Liver (tissue), 9 donors: ENCODE results near the gene BAAT. TPM values are rescaled to one million over a fixed set of nuclear protein-coding genes. Genes with fewer than 3 reads are reported as not detected.

Experiments
- DNase-seq: peaks from one replicate; pipeline ENCODE4 v3.0.0-alpha.2; 2017; ENCODE audit warnings: low spot score
- H3K27ac ChIP-seq, 2 donors: one replicate each; pipeline ENCODE4 v1.7.0; 2013; ENCODE audit warnings: inconsistent platforms in 2 of 2, low read length in 2 of 2, control low read depth in 1 of 2, low read depth in 1 of 2, mild to moderate bottlenecking in 1 of 2
- H3K27me3 ChIP-seq, 4 donors: one replicate each; pipeline versions ENCODE4 v1.6.1 to v1.7.0; 2013; ENCODE audit warnings: low read length in 3 of 4, inconsistent platforms in 1 of 4, mild to moderate bottlenecking in 1 of 4, moderate library complexity in 1 of 4; ENCODE audit not compliant: control insufficient read depth in 4 of 4, insufficient read depth in 4 of 4
- H3K36me3 ChIP-seq, 4 donors: one replicate each; pipeline versions ENCODE4 v1.6.1 to v1.7.0; 2013; ENCODE audit warnings: low read length in 3 of 4, mild to moderate bottlenecking in 3 of 4, low read depth in 1 of 4, moderate library complexity in 1 of 4; ENCODE audit not compliant: control insufficient read depth in 4 of 4, insufficient read depth in 3 of 4
- H3K4me1 ChIP-seq, 4 donors: one replicate each; pipeline versions ENCODE4 v1.6.1 to v1.7.0; 2013; ENCODE audit warnings: low read length in 3 of 4, mild to moderate bottlenecking in 3 of 4, moderate library complexity in 1 of 4; ENCODE audit not compliant: control insufficient read depth in 4 of 4, insufficient read depth in 4 of 4
- H3K4me3 ChIP-seq, 3 donors: one replicate each; pipeline versions ENCODE4 v1.6.1 to v1.7.0; 2013; ENCODE audit warnings: low read length in 3 of 3, control low read depth in 1 of 3, low read depth in 1 of 3, mild to moderate bottlenecking in 1 of 3
- H3K9ac ChIP-seq, 2 donors: one replicate each; pipeline ENCODE4 v1.7.0; 2013; ENCODE audit warnings: low read length in 2 of 2, mild to moderate bottlenecking in 2 of 2, moderate library complexity in 2 of 2, control low read depth in 1 of 2, low read depth in 1 of 2
- H3K9me3 ChIP-seq, 4 donors: one replicate each; pipeline versions ENCODE4 v1.6.1 to v1.7.0; 2013; ENCODE audit warnings: low read length in 3 of 4; ENCODE audit not compliant: control insufficient read depth in 4 of 4
- ATF3 ChIP-seq: IDR thresholded peaks from 2 replicates; pipeline ENCODE4 v1.6.1; 2016; ENCODE audit warnings: antibody characterized with exemption
- CTCF ChIP-seq: fragments of 150-350 bp; IDR thresholded peaks from 2 replicates; pipeline ENCODE4 v1.5.1; 2017; ENCODE audit warnings: improper control_type of control experiment, low read depth, low read length; ENCODE audit not compliant: missing input control
- EGR1 ChIP-seq, 2 donors: IDR thresholded peaks; 2 replicates each; pipeline ENCODE4 v1.6.1; 2016 to 2018; ENCODE audit warnings: antibody characterized with exemption in 2 of 2, low read depth in 2 of 2
- FOXA1 ChIP-seq: IDR thresholded peaks from 2 replicates; pipeline ENCODE4 v1.6.1; 2016; ENCODE audit warnings: antibody characterized with exemption
- FOXA2 ChIP-seq: IDR thresholded peaks from 2 replicates; pipeline ENCODE4 v1.6.1; 2016; ENCODE audit warnings: antibody characterized with exemption
- GABPA ChIP-seq, 2 donors: IDR thresholded peaks in 1 of 2; conservative IDR thresholded peaks in 1 of 2; 2 replicates each; pipeline ENCODE4 v1.6.1; 2016; ENCODE audit warnings: antibody characterized with exemption in 2 of 2, mild to moderate bottlenecking in 1 of 2, moderate library complexity in 1 of 2
- HNF4A ChIP-seq, 2 donors: conservative IDR thresholded peaks; 2 replicates each; pipeline ENCODE4 v1.6.1; 2016; ENCODE audit warnings: antibody characterized with exemption in 2 of 2, mild to moderate bottlenecking in 2 of 2
- HNF4G ChIP-seq: IDR thresholded peaks from 2 replicates; pipeline ENCODE4 v1.6.1; 2016; ENCODE audit warnings: antibody characterized with exemption
- JUND ChIP-seq, 2 donors: IDR thresholded peaks; 2 replicates each; pipeline ENCODE4 v1.6.1; 2016; ENCODE audit warnings: antibody characterized with exemption in 2 of 2
- MAX ChIP-seq: IDR thresholded peaks from 2 replicates; pipeline ENCODE4 v1.6.1; 2016; ENCODE audit warnings: antibody characterized with exemption
- NR2F2 ChIP-seq: IDR thresholded peaks from 2 replicates; pipeline ENCODE4 v1.6.1; 2016; ENCODE audit warnings: antibody characterized with exemption
- RAD21 ChIP-seq, 2 donors: IDR thresholded peaks; 2 replicates each; pipeline ENCODE4 v1.6.1; 2016; ENCODE audit warnings: antibody characterized with exemption in 2 of 2, mild to moderate bottlenecking in 2 of 2
- REST ChIP-seq: IDR thresholded peaks from 2 replicates; pipeline ENCODE4 v1.6.1; 2016; ENCODE audit warnings: antibody characterized with exemption, mild to moderate bottlenecking
- RXRA ChIP-seq, 2 donors: IDR thresholded peaks; 2 replicates each; pipeline ENCODE4 v1.6.1; 2017 to 2018; ENCODE audit warnings: antibody characterized with exemption in 2 of 2, mild to moderate bottlenecking in 1 of 2
- SP1 ChIP-seq: IDR thresholded peaks from 2 replicates; pipeline ENCODE4 v1.6.1; 2018; ENCODE audit warnings: antibody characterized with exemption, mild to moderate bottlenecking
- TAF1 ChIP-seq: conservative IDR thresholded peaks from 2 replicates; pipeline ENCODE4 v1.6.1; 2016; ENCODE audit warnings: antibody characterized with exemption, mild to moderate bottlenecking
- YY1 ChIP-seq: IDR thresholded peaks from 2 replicates; pipeline ENCODE4 v1.6.1; 2016; ENCODE audit warnings: antibody characterized with exemption, mild to moderate bottlenecking
- ZBTB33 ChIP-seq: IDR thresholded peaks from 2 replicates; pipeline ENCODE4 v1.6.1; 2016; ENCODE audit warnings: antibody characterized with exemption
- WGBS: extraction: QIAGEN DNeasy Blood & Tissue Kit; methylation state at CpG from one replicate; pipeline ENCODE4 v1.1.7; 2013; 5-methylcytosine and 5-hydroxymethylcytosine counted together
- polyA plus RNA-seq, 2 donors: library from polyadenylated mRNA; stranded (reverse) in 1 of 2; unstranded in 1 of 2; fragments of 200-250 nt in 1 of 2; fragments of >200 nt in 1 of 2; fragmentation: Nextera tagmentation in 1 of 2; extraction: Ambion mirVana in 1 of 2; gene quantifications; one replicate each; pipeline versions ENCODE4 v1.2.1 to v1.2.3, GENCODE V29; 2013 to 2015
- total RNA-seq, 2 donors: library from RNA; depleted of rRNA; stranded (reverse); fragments of >200 nt; gene quantifications; one replicate each; pipeline ENCODE4 v1.2.3, GENCODE V29; 2014
- donor health status: healthy.
- donor health status: healthy.
- donor health status: healthy.
- donor health status: healthy.
- donor health status: healthy.

The BAAT gene
- total and polyA plus RNA-seq, 4 donors: 31.9 to 275 (median 151) TPM

GRCh38 chr9:101388507-101388993 lies 3.7 kb upstream of the BAAT start:
- WGBS: 36% methylated on average over 2 of the region's 2 CpGs
- no peak for DNase-seq
- H3K4me1 ChIP-seq: peaks cover 0 to 19% (median 14%) of the 10 kb centered on the region in 4 donors
- H3K9me3 ChIP-seq: peaks cover 0 to 2% (median 0%) of the 10 kb centered on the region in 4 donors
- H3K27me3 ChIP-seq: no peaks in the 10 kb centered on the region
- peak overlapping the region; percentile 54 to 57 for H3K27ac ChIP-seq
- TF ChIP-seq NR2F2 (no peak), RXRA (IDR thresholded peaks at IDR 0.05) (peak in 1 of 2 donors; percentile 2), RAD21 (IDR thresholded peaks at IDR 0.05) (peak; percentile 69 to 77), CTCF (peak; percentile 39), ATF3 (no peak), FOXA2 (no peak), YY1 (peak; percentile 5)
- no peak overlapping the region for H3K4me3 ChIP-seq
- peaks cover 0 to 23% (median 20%) of the 10 kb centered on the region in 4 donors for H3K36me3 ChIP-seq
- no peak overlapping the region for H3K9ac ChIP-seq

GRCh38 chr9:101387871-101388506 lies 3.2 kb upstream of the BAAT start:
- no peak for DNase-seq
- no peak overlapping the region for H3K4me3 ChIP-seq
- H3K27ac ChIP-seq: peak overlapping the region; percentile 54 to 57
- H3K4me1 ChIP-seq: peaks cover 0 to 19% (median 14%) of the 10 kb centered on the region in 4 donors
- H3K9ac ChIP-seq: peak overlapping the region in 1 of 2 donors; percentile 56
- peaks cover 0 to 2% (median 0%) of the 10 kb centered on the region in 4 donors for H3K9me3 ChIP-seq
- H3K27me3 ChIP-seq: no peaks in the 10 kb centered on the region
- H3K36me3 ChIP-seq: peaks cover 0 to 23% (median 20%) of the 10 kb centered on the region in 4 donors
- TF ChIP-seq JUND (IDR thresholded peaks at IDR 0.05) (no peak), HNF4A (conservative IDR thresholded peaks at IDR 0.05) (peak in 1 of 2 donors; percentile 39), ATF3 (no peak), GABPA (IDR thresholded peaks at IDR 0.05 in 1 of 2, conservative IDR thresholded peaks at IDR 0.05 in 1 of 2) (no peak), SP1 (no peak), FOXA1 (no peak), ZBTB33 (no peak), NR2F2 (no peak), HNF4G (no peak), TAF1 (no peak), EGR1 (IDR thresholded peaks at IDR 0.05; ENCODE audit: low read depth in 2 of 2) (no peak), RXRA (IDR thresholded peaks at IDR 0.05) (peak in 1 of 2 donors; percentile 21), RAD21 (IDR thresholded peaks at IDR 0.05) (peak; percentile 79 to 84), MAX (no peak), FOXA2 (peak; percentile 36), REST (no peak), YY1 (peak; percentile 4), CTCF (peak; percentile 68)
- WGBS: 47% methylated on average over 6 of the region's 6 CpGs
